HEK293 (cell line): Measurements from ENCODE around the gene PGP.

ENCODE experiments used
- CTCF ChIA-PET: fragments of 350-600 bp; formaldehyde crosslinking; extraction: SDS; loops from one replicate; lab custom pipeline; 2021; ENCODE audit warnings: antibody characterized with exemption; lab: Yijun Ruan, JAX
- POLR2A ChIA-PET: fragments of 300-600 bp; formaldehyde crosslinking; extraction: SDS; loops from one replicate; lab custom pipeline; 2020; ENCODE audit warnings: antibody characterized with exemption, inconsistent platforms; lab: Yijun Ruan, JAX
- H3K27ac ChIP-seq: fragments of 200-500 bp; sonication (Bioruptor generic); 2 replicates; pipeline ENCODE4 v1.5.1; 2014; ENCODE audit warnings: low read depth, low read length, control low read depth, inconsistent platforms; ENCODE audit errors: extremely low read depth
- H3K36me3 ChIP-seq, 2 experiments: fragments of 200-500 bp in 1 of 2; sonication (Bioruptor generic) in 1 of 2; 1 replicate in 1 of 2; 2 replicates in 1 of 2; pipeline ENCODE4 v1.5.1; 2014 to 2017; ENCODE audit warnings: inconsistent platforms in 2 of 2, low read length in 2 of 2; ENCODE audit not compliant: control insufficient read depth in 2 of 2, insufficient read depth in 1 of 2
- H3K4me1 ChIP-seq: fragments of 200-500 bp; sonication (Bioruptor generic); 2 replicates; pipeline ENCODE4 v1.5.1; 2014; ENCODE audit warnings: mild to moderate bottlenecking, low read length, inconsistent platforms; ENCODE audit not compliant: control insufficient read depth, insufficient read depth
- H3K4me3 ChIP-seq: 2 replicates; pipeline ENCODE4 v1.5.1; 2011; ENCODE audit warnings: low read depth, mild to moderate bottlenecking, control low read depth, low read length, moderate library complexity
- H3K9me3 ChIP-seq: fragments of 200-500 bp; sonication (Bioruptor generic); 2 replicates; pipeline ENCODE4 v1.5.1; 2014; ENCODE audit warnings: low read depth, low read length, inconsistent platforms; ENCODE audit not compliant: control insufficient read depth, insufficient read depth
- FEZF1 ChIP-seq: fragments of 450-650 bp; formaldehyde crosslinking; IDR thresholded peaks from 2 replicates; pipeline ENCODE4 v1.5.1; 2016; ENCODE audit warnings: missing biosample characterization, missing genetic modification characterization
- GLIS1 ChIP-seq: fragments of 450-650 bp; formaldehyde crosslinking; IDR thresholded peaks from 2 replicates; pipeline ENCODE4 v1.5.1; 2016; ENCODE audit warnings: missing biosample characterization, missing genetic modification characterization
- HOXA7 ChIP-seq: sonication (generic); formaldehyde crosslinking; IDR thresholded peaks from 2 replicates; pipeline ENCODE4 v1.8.1; 2022; ENCODE audit warnings: missing genetic modification reagents, borderline replicate concordance
- ZBTB20 ChIP-seq: fragments of 450-650 bp; formaldehyde crosslinking; IDR thresholded peaks from 2 replicates; pipeline ENCODE4 v1.5.1; 2016; ENCODE audit warnings: missing biosample characterization, missing genetic modification characterization
- ZBTB21 ChIP-seq: fragments of 450-650 bp; formaldehyde crosslinking; IDR thresholded peaks from 2 replicates; pipeline ENCODE4 v1.5.1; 2017; ENCODE audit warnings: missing biosample characterization, missing genetic modification characterization
- ZIC2 ChIP-seq: fragments of 450-650 bp; formaldehyde crosslinking; IDR thresholded peaks from 2 replicates; pipeline ENCODE4 v1.5.1; 2016; ENCODE audit warnings: missing biosample characterization, missing genetic modification characterization
- ZNF132 ChIP-seq: fragments of 450-650 bp; formaldehyde crosslinking; IDR thresholded peaks from 2 replicates; pipeline ENCODE4 v1.5.1; 2017; ENCODE audit warnings: missing biosample characterization, missing genetic modification characterization, borderline replicate concordance
- ZNF19 ChIP-seq: fragments of 450-650 bp; formaldehyde crosslinking; IDR thresholded peaks from 2 replicates; pipeline ENCODE4; 2016; ENCODE audit warnings: missing biosample characterization, missing genetic modification characterization, low read depth
- ZNF214 ChIP-seq: fragments of 450-650 bp; formaldehyde crosslinking; IDR thresholded peaks from 2 replicates; pipeline ENCODE4 v1.5.1; 2017; ENCODE audit warnings: missing biosample characterization, mild to moderate bottlenecking, missing genetic modification characterization, borderline replicate concordance
- ZNF274 ChIP-seq, 2 experiments: fragments of 200-500 bp in 1 of 2; fragments of 450-650 bp in 1 of 2; sonication (Bioruptor generic) in 1 of 2; formaldehyde crosslinking in 1 of 2; IDR thresholded peaks; 2 replicates each; pipeline versions ENCODE4 v1.5.1 to v1.6.1; 2014 to 2016; ENCODE audit warnings: borderline replicate concordance in 1 of 2, inconsistent platforms in 1 of 2, low read length in 1 of 2, missing biosample characterization in 1 of 2, missing genetic modification characterization in 1 of 2
- ZNF37A ChIP-seq: fragments of 450-650 bp; IDR thresholded peaks from 2 replicates; pipeline ENCODE4 v1.5.1; 2018; ENCODE audit warnings: missing biosample characterization, missing genetic modification characterization
- ZNF433 ChIP-seq: fragments of 450-650 bp; formaldehyde crosslinking; IDR thresholded peaks from 2 replicates; pipeline ENCODE4 v1.5.1; 2016; ENCODE audit warnings: missing biosample characterization, missing genetic modification characterization, low read depth
- ZNF510 ChIP-seq: fragments of 450-650 bp; formaldehyde crosslinking; IDR thresholded peaks from 2 replicates; pipeline ENCODE4 v1.5.1; 2018; ENCODE audit warnings: mild to moderate bottlenecking, missing genetic modification characterization, missing biosample characterization; ENCODE audit not compliant: insufficient replicate concordance
- ZNF514 ChIP-seq: fragments of 450-650 bp; formaldehyde crosslinking; IDR thresholded peaks from 2 replicates; pipeline ENCODE4 v1.5.1; 2016; ENCODE audit warnings: missing biosample characterization, missing genetic modification characterization
- ZNF521 ChIP-seq: fragments of 450-650 bp; formaldehyde crosslinking; IDR thresholded peaks from 2 replicates; pipeline ENCODE4 v1.5.1; 2017; ENCODE audit warnings: missing biosample characterization, mild to moderate bottlenecking, missing genetic modification characterization
- ZNF624 ChIP-seq: fragments of 450-650 bp; formaldehyde crosslinking; IDR thresholded peaks from 2 replicates; pipeline ENCODE4 v1.5.1; 2017; ENCODE audit warnings: missing biosample characterization, missing genetic modification characterization
- ZNF785 ChIP-seq: fragments of 450-650 bp; formaldehyde crosslinking; IDR thresholded peaks from 2 replicates; pipeline ENCODE4 v1.5.1; 2016; ENCODE audit warnings: missing biosample characterization, missing genetic modification characterization
- TF ChIP-seq, protein P1 (sequence below): fragments of 450-650 bp; formaldehyde crosslinking; IDR thresholded peaks from 2 replicates; pipeline ENCODE4; 2016; ENCODE audit warnings: missing biosample characterization, missing genetic modification characterization

The PGP gene

DNA sequence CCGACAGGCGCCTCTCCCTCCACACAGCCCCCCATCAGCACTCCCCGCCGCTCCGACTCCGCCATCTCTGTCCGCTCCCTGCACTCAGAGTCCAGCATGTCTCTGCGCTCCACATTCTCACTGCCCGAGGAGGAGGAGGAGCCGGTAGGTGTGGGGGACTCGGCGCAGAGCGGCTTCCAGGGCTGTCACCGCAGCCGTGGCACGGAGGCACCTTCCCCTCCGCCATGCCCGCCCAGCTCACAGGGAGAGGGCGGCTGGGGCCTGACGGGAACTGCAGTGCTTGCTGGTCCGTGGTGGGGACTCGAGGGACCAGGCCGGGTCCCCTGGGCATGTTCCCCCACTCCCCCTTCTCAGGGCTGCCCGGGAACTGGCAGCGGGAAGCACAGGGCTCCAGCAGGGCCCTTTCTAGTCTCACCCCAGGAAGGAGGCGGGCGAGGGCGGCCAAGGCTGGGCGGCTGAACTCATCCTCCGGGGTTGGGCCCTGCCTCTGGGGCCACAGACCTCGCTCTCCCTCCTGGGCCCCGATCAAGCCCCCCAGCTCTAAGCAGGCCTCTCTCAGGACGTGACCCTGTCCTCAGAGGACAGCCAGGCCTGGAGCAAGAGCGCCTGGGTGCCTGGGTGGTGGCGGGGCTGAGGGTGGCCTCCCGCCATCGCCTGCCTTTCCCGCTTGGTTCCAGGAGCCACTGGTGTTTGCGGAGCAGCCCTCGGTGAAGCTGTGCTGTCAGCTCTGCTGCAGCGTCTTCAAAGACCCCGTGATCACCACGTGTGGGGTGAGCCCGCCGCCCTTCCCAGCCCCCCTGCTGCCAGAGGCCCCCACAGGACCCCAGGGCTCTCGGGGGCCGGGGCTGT lies 43.8 kb downstream of the PGP start (continued):
- TF ChIP-seq ZNF521: no peak
- TF ChIP-seq ZNF214 (tag by site-specific recombination): no peak
- TF ChIP-seq ZNF19 (tag by site-specific recombination): no peak
- TF ChIP-seq FEZF1 (tag by site-specific recombination): no peak
- TF ChIP-seq ZNF37A (tag by site-specific recombination): no peak
- no peak for TF ChIP-seq ZNF132

DNA sequence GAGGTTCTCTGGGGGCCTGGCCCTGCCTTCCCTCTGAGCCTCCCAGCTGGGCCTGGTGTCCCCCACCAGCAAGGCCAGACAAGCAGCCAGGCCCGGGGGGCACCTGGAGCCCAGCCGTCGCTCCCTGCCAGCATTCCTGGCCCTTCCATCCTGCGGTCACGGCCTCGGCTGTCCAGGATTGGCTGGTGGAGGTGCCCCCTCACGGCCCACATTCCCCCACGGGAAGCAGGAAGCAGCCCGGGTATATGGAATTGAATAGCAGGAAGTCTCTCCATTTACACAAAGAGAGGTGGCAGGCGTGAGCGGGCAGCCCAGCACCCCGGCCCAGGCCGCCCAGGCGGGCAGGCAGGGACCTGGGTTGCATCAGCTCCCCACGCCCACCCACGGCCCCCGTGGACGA lies 44.6 kb downstream of the PGP start:
- Histone ChIP-seq H3K27ac (no peak overlapping the region), H3K4me3 (no peak overlapping the region), H3K9me3 (no peaks in the 10 kb centered on the region), H3K4me1 (no peaks in the 10 kb centered on the region), H3K36me3 (peaks cover 0 to 63% of the 10 kb centered on the region in 2 experiments; a peak in 2 of 3 replicates)
- TF ChIP-seq ZBTB21 (tag by site-specific recombination): no peak
- peak; percentile 47; the same call in 1 of the 2 replicates for TF ChIP-seq ZIC2
- ChIA-PET CTCF (interaction anchor here (0.6 to 1.0 kb wide), 2 partner anchors 9 to 12 kb away, joined by 3 read pairs; no protein-coding TSS in a partner anchor), POLR2A (interaction anchor here (3.2 kb wide), 1 partner anchor 15 kb away, joined by 18 read pairs; the partner anchor contains the start of gene TRAF7)

DNA sequence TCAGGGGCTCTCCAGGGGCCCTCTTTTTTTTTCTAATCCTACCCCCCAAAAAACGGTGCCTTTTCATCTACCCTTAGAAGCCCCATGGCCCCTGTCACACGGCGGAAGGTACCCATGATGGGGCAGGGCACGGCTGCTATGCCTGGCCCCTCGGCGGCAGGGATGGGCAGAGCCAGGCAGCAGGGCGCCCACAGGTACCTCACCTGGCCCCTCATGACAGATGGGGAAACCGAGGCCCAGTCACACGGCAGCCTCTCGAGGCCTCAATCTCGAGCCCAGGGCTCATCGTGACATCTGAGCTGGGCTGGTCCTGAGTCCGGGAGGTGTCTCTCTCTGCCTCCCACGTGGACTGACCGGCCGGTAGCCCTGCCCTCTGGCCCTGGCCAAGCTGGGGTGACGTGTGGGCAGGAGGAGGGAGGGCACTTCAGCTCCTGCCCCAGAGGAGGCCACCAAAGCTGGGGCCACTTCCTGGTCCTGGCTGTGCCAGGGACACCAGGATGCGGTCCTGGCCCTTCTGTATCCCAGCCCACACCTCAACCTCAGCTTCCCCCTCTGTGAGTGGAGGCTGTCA lies 47.5 kb downstream of the PGP start:
- Histone ChIP-seq H3K9me3 (no peaks in the 10 kb centered on the region), H3K27ac (no peak overlapping the region), H3K4me1 (no peaks in the 10 kb centered on the region), H3K36me3 (peaks cover 0 to 42% of the 10 kb centered on the region in 2 experiments; a peak in 2 of 3 replicates), H3K4me3 (no peak overlapping the region)
- ChIA-PET CTCF (no interaction called here), POLR2A (interaction anchor here (2.7 kb wide), 1 partner anchor 12 kb away, joined by 30 read pairs; the partner anchor contains the start of gene TRAF7)
- no peak for TF ChIP-seq ZNF274 (IDR thresholded peaks at IDR 0.05; ENCODE audit: low read length)
- TF ChIP-seq ZNF274 (tag by site-specific recombination; IDR thresholded peaks at IDR 0.05; ENCODE audit: borderline replicate concordance): no peak
- no peak for TF ChIP-seq ZNF785 (tag by site-specific recombination)
- TF ChIP-seq ZNF510: no peak
- TF ChIP-seq ZBTB20 (tag by site-specific recombination): no peak
- TF ChIP-seq ZNF514 (tag by site-specific recombination): no peak
- no peak for TF ChIP-seq ZNF433 (tag by site-specific recombination)
- no peak for TF ChIP-seq ZNF624
- TF ChIP-seq, protein P1, sequence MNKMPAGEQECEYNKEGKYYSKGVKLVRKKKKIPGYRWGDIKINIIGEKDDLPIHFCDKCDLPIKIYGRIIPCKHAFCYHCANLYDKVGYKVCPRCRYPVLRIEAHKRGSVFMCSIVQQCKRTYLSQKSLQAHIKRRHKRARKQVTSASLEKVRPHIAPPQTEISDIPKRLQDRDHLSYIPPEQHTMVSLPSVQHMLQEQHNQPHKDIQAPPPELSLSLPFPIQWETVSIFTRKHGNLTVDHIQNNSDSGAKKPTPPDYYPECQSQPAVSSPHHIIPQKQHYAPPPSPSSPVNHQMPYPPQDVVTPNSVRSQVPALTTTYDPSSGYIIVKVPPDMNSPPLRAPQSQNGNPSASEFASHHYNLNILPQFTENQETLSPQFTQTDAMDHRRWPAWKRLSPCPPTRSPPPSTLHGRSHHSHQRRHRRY (tag by site-specific recombination): no peak

DNA sequence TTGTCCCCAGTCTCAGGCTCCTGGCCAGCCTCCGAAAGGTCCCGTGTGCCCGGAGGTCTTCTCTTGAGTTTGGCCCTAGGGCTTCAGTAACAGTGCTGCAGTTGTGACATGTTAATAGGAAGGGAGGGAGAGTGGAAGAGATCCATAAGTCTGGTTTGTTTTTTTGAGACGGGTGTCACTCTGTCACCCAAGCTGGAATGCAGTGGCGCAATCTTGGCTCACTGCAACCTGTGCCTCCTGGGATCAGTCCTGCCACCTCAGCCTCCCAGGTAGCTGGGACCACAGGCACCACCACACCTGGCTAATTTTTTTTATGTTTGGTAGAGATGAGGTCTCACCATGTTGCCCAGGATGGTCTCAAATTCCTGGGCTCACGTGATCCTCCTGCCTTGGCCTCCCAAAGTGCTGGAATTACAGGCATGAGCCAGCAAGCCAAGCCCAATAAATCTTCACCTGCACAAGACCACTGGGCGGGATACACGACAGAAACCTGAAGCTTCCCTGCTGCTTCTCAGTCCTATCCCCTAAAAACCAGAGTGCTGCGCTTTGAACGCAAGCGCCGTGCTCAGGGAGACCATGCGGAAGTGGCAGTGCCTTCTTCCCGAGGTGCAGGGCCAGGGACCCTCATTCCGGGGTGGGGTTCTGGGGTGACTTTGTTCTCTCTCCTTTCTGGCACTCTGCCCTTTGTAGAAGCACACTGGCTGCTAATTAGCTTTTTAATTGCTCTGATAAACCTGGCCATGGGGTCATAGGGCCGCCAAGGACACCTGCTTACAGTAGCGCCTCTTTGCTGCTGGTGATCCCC lies 48.2 kb downstream of the PGP start:
- Histone ChIP-seq H3K36me3 (peaks cover 0 to 35% of the 10 kb centered on the region in 2 experiments; a peak in 2 of 3 replicates), H3K4me3 (no peak overlapping the region), H3K9me3 (no peaks in the 10 kb centered on the region), H3K27ac (no peak overlapping the region), H3K4me1 (no peaks in the 10 kb centered on the region)
- ChIA-PET POLR2A (interaction anchor here (2.7 kb wide), 1 partner anchor 11 kb away, joined by 30 read pairs; the partner anchor contains the start of gene TRAF7), CTCF (interaction anchor here (0.6 to 0.8 kb wide), 2 partner anchors 26 to 28 kb away, joined by 5 to 6 read pairs; no protein-coding TSS in a partner anchor)
- TF ChIP-seq GLIS1 (tag by site-specific recombination) (peak; percentile 54), HOXA7 (CRISPR knock-in tag) (no peak)
